Mesenchymal stem cell (in vitro differentiated cells and primary cell): ENCODE data around the gene VWA3B.

ENCODE experiments used
- DNase-seq: peaks from one replicate; pipeline ENCODE4 v3.0.0-alpha.2; 2013
- H2AFZ ChIP-seq: one replicate; pipeline ENCODE4 v1.6.1; 2013; ENCODE audit warnings: low read depth, mild to moderate bottlenecking, control low read depth, inconsistent platforms, low read length, moderate library complexity
- H2AK5ac ChIP-seq: 2 replicates; pipeline ENCODE4 v1.6.1; 2013; ENCODE audit warnings: low read length, moderate library complexity, mild to moderate bottlenecking, inconsistent platforms; ENCODE audit not compliant: severe bottlenecking
- H2BK120ac ChIP-seq: one replicate; pipeline ENCODE4 v1.6.1; 2013; ENCODE audit warnings: low read depth, mild to moderate bottlenecking, inconsistent platforms, low read length, moderate library complexity
- H2BK12ac ChIP-seq, 2 experiments: one replicate each; pipeline ENCODE4 v1.6.1; 2013; ENCODE audit warnings: inconsistent platforms in 2 of 2, low read length in 2 of 2, mild to moderate bottlenecking in 2 of 2, moderate library complexity in 2 of 2, control low read depth in 1 of 2
- H2BK15ac ChIP-seq: one replicate; pipeline ENCODE4 v1.6.1; 2013; ENCODE audit warnings: mild to moderate bottlenecking, low read depth, inconsistent platforms; ENCODE audit not compliant: poor library complexity, severe bottlenecking
- H2BK5ac ChIP-seq: 2 replicates; pipeline ENCODE4 v1.6.1; 2013; ENCODE audit warnings: low read depth, mild to moderate bottlenecking, low read length, control low read depth, inconsistent platforms; ENCODE audit not compliant: poor library complexity, severe bottlenecking
- H3K14ac ChIP-seq, 2 experiments: one replicate each; pipeline ENCODE4 v1.6.1; 2013; ENCODE audit warnings: inconsistent platforms in 2 of 2, low read length in 2 of 2, control low read depth in 1 of 2, mild to moderate bottlenecking in 1 of 2, moderate library complexity in 1 of 2
- H3K18ac ChIP-seq, 2 experiments: one replicate each; pipeline ENCODE4 v1.6.1; 2013; ENCODE audit warnings: inconsistent platforms in 2 of 2, low read length in 2 of 2, control low read depth in 1 of 2, low read depth in 1 of 2, mild to moderate bottlenecking in 1 of 2
- H3K23ac ChIP-seq, 2 experiments: one replicate each; pipeline ENCODE4 v1.6.1; 2013; ENCODE audit warnings: inconsistent platforms in 2 of 2, low read length in 2 of 2, mild to moderate bottlenecking in 2 of 2, moderate library complexity in 2 of 2, control low read depth in 1 of 2
- H3K27ac ChIP-seq: 2 replicates; pipeline ENCODE4 v1.5.1; 2013; ENCODE audit warnings: mild to moderate bottlenecking, moderate library complexity, low read length, control low read depth, inconsistent platforms; ENCODE audit not compliant: poor library complexity, severe bottlenecking
- H3K27me3 ChIP-seq, 2 experiments: 2 replicates each; pipeline versions ENCODE4 v1.6.1 to v1.7.0; 2013; ENCODE audit warnings: low read length in 2 of 2, mild to moderate bottlenecking in 2 of 2, moderate library complexity in 2 of 2, control low read depth in 1 of 2, inconsistent platforms in 1 of 2; ENCODE audit not compliant: control insufficient read depth in 1 of 2, insufficient read depth in 1 of 2
- H3K36me3 ChIP-seq, 2 experiments: 2 replicates each; pipeline versions ENCODE4 v1.6.1 to v1.7.0; 2013; ENCODE audit warnings: low read length in 2 of 2, control low read depth in 1 of 2, inconsistent platforms in 1 of 2, low read depth in 1 of 2, mild to moderate bottlenecking in 1 of 2; ENCODE audit not compliant: insufficient read depth in 2 of 2, control insufficient read depth in 1 of 2
- H3K4ac ChIP-seq, 2 experiments: one replicate each; pipeline ENCODE4 v1.6.1; 2013; ENCODE audit warnings: inconsistent platforms in 2 of 2, low read length in 2 of 2, mild to moderate bottlenecking in 2 of 2, moderate library complexity in 2 of 2, control low read depth in 1 of 2, low read depth in 1 of 2
- H3K4me1 ChIP-seq: 2 replicates; pipeline ENCODE4 v1.6.1; 2013; ENCODE audit warnings: low read depth, low read length, control low read depth; ENCODE audit not compliant: control insufficient read depth, insufficient read depth
- H3K4me2 ChIP-seq: 2 replicates; pipeline ENCODE4 v1.6.1; 2013; ENCODE audit warnings: low read length, mild to moderate bottlenecking, inconsistent platforms; ENCODE audit not compliant: poor library complexity, severe bottlenecking
- H3K4me3 ChIP-seq, 2 experiments: 2 replicates each; pipeline versions ENCODE4 v1.5.1 to v1.7.0; 2013; ENCODE audit warnings: low read length in 2 of 2, mild to moderate bottlenecking in 2 of 2, control low read depth in 1 of 2, low read depth in 1 of 2; ENCODE audit not compliant: insufficient read depth in 1 of 2
- H3K79me1 ChIP-seq: replicated peaks from 2 replicates; pipeline ENCODE4 v1.6.1; 2013; ENCODE audit warnings: mild to moderate bottlenecking, control low read depth, low read length, inconsistent platforms; ENCODE audit not compliant: poor library complexity, severe bottlenecking
- H3K9ac ChIP-seq: 2 replicates; pipeline ENCODE4 v1.7.0; 2013; ENCODE audit warnings: mild to moderate bottlenecking, low read length, moderate library complexity
- H3K9me3 ChIP-seq: 2 replicates; pipeline ENCODE4 v1.7.0; 2013; ENCODE audit warnings: mild to moderate bottlenecking, low read length; ENCODE audit not compliant: control insufficient read depth
- H4K8ac ChIP-seq: one replicate; pipeline ENCODE4 v1.6.1; 2013; ENCODE audit warnings: inconsistent platforms, mild to moderate bottlenecking, low read length, moderate library complexity
- H4K91ac ChIP-seq: one replicate; pipeline ENCODE4 v1.6.1; 2013; ENCODE audit warnings: mild to moderate bottlenecking, low read length, inconsistent platforms
- WGBS: methylation state at CpG from one replicate; pipeline ENCODE4 v1.1.7; 2013; ENCODE audit warnings: mixed read lengths; 5-methylcytosine and 5-hydroxymethylcytosine counted together

Gene VWA3B

DNA sequence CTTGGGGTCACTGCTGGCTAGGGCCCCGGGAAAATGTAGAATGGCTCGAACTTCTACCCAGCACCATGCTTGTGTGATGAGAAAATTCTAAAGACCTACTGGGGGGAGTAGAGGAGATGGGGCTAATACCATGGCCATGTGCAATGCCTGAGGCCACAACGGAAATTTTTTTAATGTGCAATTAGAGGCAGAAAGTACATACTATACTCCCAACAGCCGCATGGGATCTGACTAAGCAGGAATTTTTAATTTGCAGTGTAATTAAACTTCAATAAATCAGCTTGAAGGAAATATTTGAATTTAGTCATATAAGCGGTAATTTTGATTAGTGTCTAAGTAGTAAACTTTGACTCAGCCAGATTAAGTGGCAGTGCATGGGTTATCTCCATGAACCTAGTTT is 206.1 kb downstream of the VWA3B start:
- H2BK12ac ChIP-seq: no peak overlapping the region
- peaks cover 11 to 27% of the 10 kb centered on the region in 2 experiments for H3K27me3 ChIP-seq
- no peak overlapping the region for H4K8ac ChIP-seq
- no peak overlapping the region for H3K4me2 ChIP-seq
- H3K14ac ChIP-seq: no peak overlapping the region
- H3K18ac ChIP-seq: no peak overlapping the region
- no peak overlapping the region for H2AFZ ChIP-seq
- H3K9me3 ChIP-seq: peaks cover 7% of the 10 kb centered on the region
- H4K91ac ChIP-seq: no peak overlapping the region
- H2BK15ac ChIP-seq: no peak overlapping the region
- H3K27ac ChIP-seq: no peak overlapping the region
- no peak overlapping the region for H2AK5ac ChIP-seq
- H2BK5ac ChIP-seq: no peak overlapping the region
- no peak overlapping the region for H3K4me3 ChIP-seq
- H3K4me1 ChIP-seq: peaks cover 1% of the 10 kb centered on the region
- no peaks in the 10 kb centered on the region for H3K79me1 ChIP-seq
- no peak overlapping the region for H2BK120ac ChIP-seq
- no peak overlapping the region for H3K23ac ChIP-seq
- no peak overlapping the region for H3K4ac ChIP-seq
- H3K9ac ChIP-seq: no peak overlapping the region
- DNase-seq: no peak
- no peaks in the 10 kb centered on the region for H3K36me3 ChIP-seq
- 90% methylated on average over 4 of the region's 5 CpGs for WGBS

DNA sequence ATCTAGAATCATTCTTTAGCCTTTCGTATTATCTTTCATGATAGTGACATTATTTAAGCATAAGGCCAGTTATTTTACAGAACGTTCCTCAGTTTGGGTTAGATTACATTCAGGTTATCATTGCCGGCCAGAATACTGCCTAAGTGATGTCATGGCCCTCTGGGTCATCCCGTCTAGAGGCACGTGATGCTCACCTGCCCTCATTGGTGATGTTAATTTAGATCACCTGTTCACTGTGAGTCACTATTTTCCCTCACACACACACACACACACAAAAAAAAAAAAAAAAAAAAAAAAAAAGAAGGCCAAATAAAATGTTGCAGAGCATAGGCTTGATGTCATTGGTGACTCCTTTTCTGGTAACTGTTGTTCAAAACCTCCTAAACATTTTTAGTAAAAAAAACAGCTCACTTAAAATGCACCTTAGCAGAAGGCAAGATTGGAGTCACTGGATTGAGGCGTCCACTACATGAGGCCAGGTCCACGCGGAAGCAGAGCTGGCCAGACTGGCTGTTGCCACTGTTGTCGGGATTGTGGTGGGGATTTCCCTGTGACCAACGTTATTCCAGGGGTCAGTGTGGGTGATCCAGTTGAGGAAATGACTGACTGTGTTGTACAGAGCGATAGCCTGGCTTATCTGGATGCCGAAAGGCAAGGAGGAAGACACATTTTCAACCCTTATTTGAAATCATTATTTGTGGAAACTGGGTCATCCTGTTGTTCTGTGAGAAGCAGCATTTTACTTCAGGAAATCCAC is 207.1 kb downstream of the VWA3B start:
- Histone ChIP-seq H4K8ac (no peak overlapping the region), H3K27me3 (peaks cover 11 to 31% of the 10 kb centered on the region in 2 experiments), H4K91ac (no peak overlapping the region), H2AFZ (no peak overlapping the region), H3K4ac (no peak overlapping the region), H2BK15ac (no peak overlapping the region), H3K27ac (no peak overlapping the region), H3K4me3 (no peak overlapping the region), H3K4me2 (no peak overlapping the region), H2BK5ac (no peak overlapping the region), H3K14ac (no peak overlapping the region), H3K23ac (no peak overlapping the region), H2BK12ac (no peak overlapping the region), H3K9me3 (peaks cover 7% of the 10 kb centered on the region), H3K9ac (no peak overlapping the region), H3K36me3 (no peaks in the 10 kb centered on the region), H2AK5ac (no peak overlapping the region), H3K18ac (no peak overlapping the region), H2BK120ac (no peak overlapping the region), H3K79me1 (no peaks in the 10 kb centered on the region), H3K4me1 (peaks cover 1% of the 10 kb centered on the region)
- no peak for DNase-seq
- WGBS: 86% methylated on average over 10 of the region's 12 CpGs

DNA sequence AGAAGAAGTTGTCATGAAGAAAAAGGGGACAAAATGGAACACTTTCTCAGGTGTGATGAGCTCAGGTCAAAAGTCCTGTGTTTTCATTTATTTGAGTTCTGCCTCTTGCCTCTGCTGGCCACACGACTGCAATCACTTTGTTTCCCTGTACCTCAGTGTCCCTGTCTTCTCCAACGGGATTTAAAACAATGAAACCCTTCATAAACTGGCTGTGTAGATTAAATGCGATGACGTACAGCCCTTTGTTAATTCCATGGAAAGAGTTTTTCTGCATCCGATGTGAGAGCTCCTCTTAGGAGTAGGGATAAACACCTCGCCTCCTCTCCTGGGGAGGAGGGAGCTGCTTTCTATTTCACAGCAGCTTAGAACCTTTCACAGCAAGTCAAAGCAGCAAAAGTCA is 207.7 kb downstream of the VWA3B start:
- Histone ChIP-seq H3K36me3 (no peaks in the 10 kb centered on the region), H3K14ac (no peak overlapping the region), H2BK5ac (no peak overlapping the region), H3K9ac (no peak overlapping the region), H4K8ac (no peak overlapping the region), H4K91ac (no peak overlapping the region), H3K18ac (no peak overlapping the region), H2BK120ac (no peak overlapping the region), H2AK5ac (no peak overlapping the region), H2BK15ac (no peak overlapping the region), H3K4me1 (peaks cover 1% of the 10 kb centered on the region), H3K4me3 (no peak overlapping the region), H3K27me3 (peaks cover 14 to 31% of the 10 kb centered on the region in 2 experiments), H3K4ac (no peak overlapping the region), H3K27ac (no peak overlapping the region), H3K23ac (no peak overlapping the region), H3K9me3 (peaks cover 6% of the 10 kb centered on the region), H3K79me1 (no peaks in the 10 kb centered on the region), H3K4me2 (no peak overlapping the region), H2AFZ (no peak overlapping the region), H2BK12ac (no peak overlapping the region)
- 88% methylated on average over 6 of the region's 6 CpGs for WGBS
- DNase-seq: no peak

DNA sequence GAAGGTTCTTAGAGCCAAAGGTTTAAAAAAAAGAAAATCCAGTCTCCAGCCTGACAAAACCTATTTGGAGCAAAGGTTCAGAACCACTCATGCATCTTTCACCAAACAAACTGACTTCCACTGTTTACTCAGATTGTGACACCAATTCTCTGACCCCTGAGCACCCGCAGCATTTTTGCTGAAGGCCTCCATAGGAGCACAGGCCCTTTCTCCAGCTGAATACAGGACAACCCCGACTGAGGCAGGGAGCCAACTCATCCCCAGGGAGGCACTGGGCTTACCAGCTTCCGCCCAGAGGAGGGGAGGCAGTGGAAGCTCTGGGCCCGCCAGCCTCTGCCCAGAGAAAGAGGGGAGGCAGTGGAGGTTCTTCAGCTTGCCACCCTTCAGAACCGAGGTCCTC is 208.3 kb downstream of the VWA3B start:
- H4K8ac ChIP-seq: no peak overlapping the region
- no peak overlapping the region for H3K23ac ChIP-seq
- H3K27me3 ChIP-seq: peaks cover 15 to 33% of the 10 kb centered on the region in 2 experiments
- no peak overlapping the region for H3K4me2 ChIP-seq
- no peak overlapping the region for H3K9ac ChIP-seq
- no peak overlapping the region for H2BK12ac ChIP-seq
- no peaks in the 10 kb centered on the region for H3K79me1 ChIP-seq
- no peak overlapping the region for H3K27ac ChIP-seq
- no peaks in the 10 kb centered on the region for H3K36me3 ChIP-seq
- H3K18ac ChIP-seq: no peak overlapping the region
- H3K9me3 ChIP-seq: peaks cover under 1% of the 10 kb centered on the region
- H3K4ac ChIP-seq: no peak overlapping the region
- no peak overlapping the region for H3K4me3 ChIP-seq
- 75% methylated on average over 5 of the region's 5 CpGs for WGBS
- no peak overlapping the region for H4K91ac ChIP-seq
- no peak overlapping the region for H2AFZ ChIP-seq
- H3K4me1 ChIP-seq: peaks cover 1% of the 10 kb centered on the region
- no peak overlapping the region for H2AK5ac ChIP-seq
- no peak for DNase-seq
- H2BK120ac ChIP-seq: no peak overlapping the region
- H2BK5ac ChIP-seq: no peak overlapping the region
- H2BK15ac ChIP-seq: no peak overlapping the region
- no peak overlapping the region for H3K14ac ChIP-seq
